PC-3 (cell line): ENCODE measurements around the gene GPR137B. TPM values are rescaled to one million over a fixed set of nuclear protein-coding genes. Genes with fewer than 3 reads are reported as not detected.
A peak's percentile ranks its signal among the peaks of the same experiment; 100 is the strongest.

Experiments
- ATAC-seq: fragments of 200-7000 bp; cut with Tn5 transposase; 2 replicates; pipeline ENCODE4 v1.9.1; 2020; ENCODE audit warnings: mild to moderate bottlenecking, moderate library complexity
- BruUV-seq: library from RNA; stranded (reverse); fragments of 400-500 nt; replicated peaks from 2 replicates; lab custom pipeline; 2021; lab: Mats Ljungman, UMichigan
- CTCF ChIA-PET: fragments of 300-600 bp; sonication (Branson Sonifier 250); formaldehyde crosslinking; loops from one replicate; lab custom pipeline; 2022; ENCODE audit warnings: antibody characterized with exemption; lab: Charles Lee
- POLR2A ChIA-PET: fragments of 300-600 bp; sonication (Branson Sonifier 250); formaldehyde crosslinking; loops from one replicate; lab custom pipeline; 2022; ENCODE audit warnings: antibody characterized with exemption; ENCODE audit not compliant: unreplicated experiment; lab: Charles Lee
- DNase-seq: peaks from one replicate; pipeline ENCODE4 v3.0.0-alpha.2; 2015
- H2AFZ ChIP-seq: fragments of 300-600 bp; sonication (generic); 2 replicates; pipeline ENCODE4 v1.6.0; 2016; ENCODE audit warnings: antibody characterized with exemption, low read length
- H3F3A ChIP-seq: fragments of 300-600 bp; sonication (generic); one replicate; pipeline ENCODE4 v1.6.0; 2017; ENCODE audit warnings: antibody characterized with exemption, low read length, control low read depth, mild to moderate bottlenecking; ENCODE audit not compliant: unreplicated experiment
- H3K27ac ChIP-seq: fragments of 300-600 bp; sonication (generic); 2 replicates; pipeline ENCODE4 v1.5.1; 2016; ENCODE audit warnings: mild to moderate bottlenecking, low read length
- H3K27me3 ChIP-seq: fragments of 300-600 bp; sonication (generic); 2 replicates; pipeline ENCODE4 v1.6.1; 2016; ENCODE audit warnings: low read length, mixed read lengths
- H3K36me3 ChIP-seq: fragments of 300-600 bp; sonication (generic); 2 replicates; pipeline ENCODE4 v1.6.1; 2016; ENCODE audit warnings: low read depth, mixed run types, low read length, mixed read lengths
- H3K4me1 ChIP-seq: fragments of 300-600 bp; sonication (generic); 2 replicates; pipeline ENCODE4 v1.5.1; 2016; ENCODE audit warnings: low read length; ENCODE audit not compliant: insufficient read depth
- H3K4me2 ChIP-seq: fragments of 300-600 bp; sonication (generic); 2 replicates; pipeline ENCODE4 v1.6.0; 2016; ENCODE audit warnings: low read length
- H3K4me3 ChIP-seq: fragments of 300-600 bp; sonication (generic); 2 replicates; pipeline ENCODE4 v1.5.1; 2016; ENCODE audit warnings: mild to moderate bottlenecking, low read length, mixed read lengths
- H3K79me2 ChIP-seq: fragments of 300-600 bp; sonication (generic); 2 replicates; pipeline ENCODE4 v1.6.1; 2017; ENCODE audit warnings: low read length, mixed read lengths
- H3K9ac ChIP-seq: fragments of 300-600 bp; sonication (generic); 2 replicates; pipeline ENCODE4 v1.6.0; 2016; ENCODE audit warnings: mild to moderate bottlenecking, low read length
- H3K9me2 ChIP-seq: fragments of 300-600 bp; sonication (generic); replicated peaks from 2 replicates; pipeline ENCODE4 v1.6.1; 2016; ENCODE audit warnings: mixed run types, low read length, mixed read lengths
- H3K9me3 ChIP-seq: fragments of 300-600 bp; sonication (generic); 2 replicates; pipeline ENCODE4 v1.6.1; 2016; ENCODE audit warnings: low read length, mixed read lengths
- H4K20me1 ChIP-seq: fragments of 300-600 bp; sonication (generic); 2 replicates; pipeline ENCODE4 v1.6.1; 2016; ENCODE audit warnings: low read length, mixed read lengths
- CTCF ChIP-seq: fragments of 300-600 bp; sonication (generic); conservative IDR thresholded peaks from 2 replicates; pipeline ENCODE4 v1.5.1; 2017; ENCODE audit warnings: antibody characterized with exemption, low read depth, mild to moderate bottlenecking, low read length
- EZH2 ChIP-seq: fragments of 300-600 bp; sonication (generic); IDR thresholded peaks from one replicate; pipeline ENCODE4 v1.6.1; 2017; ENCODE audit warnings: antibody characterized with exemption, mild to moderate bottlenecking, low read length; ENCODE audit not compliant: unreplicated experiment
- EZH2phosphoT487 ChIP-seq: fragments of 300-600 bp; sonication (generic); IDR thresholded peaks from 2 replicates; pipeline ENCODE4 v1.6.1; 2018; ENCODE audit warnings: mild to moderate bottlenecking, antibody characterized with exemption, low read length, borderline replicate concordance
- intact Hi-C: fragments of 100-400 bp; cut with micrococcal nuclease; formaldehyde crosslinking; loops from 2 replicates; pipeline ENCODE4 v1.9.0; 2023
- total RNA-seq: library from RNA; depleted of rRNA; stranded (reverse); fragments of >200 nt; gene quantifications from 2 replicates; pipeline ENCODE4 v1.2.3, GENCODE V29; 2014

GPR137B gene
- total RNA-seq, 1 experiment from 2014 or later, result 2.3 TPM

DNA sequence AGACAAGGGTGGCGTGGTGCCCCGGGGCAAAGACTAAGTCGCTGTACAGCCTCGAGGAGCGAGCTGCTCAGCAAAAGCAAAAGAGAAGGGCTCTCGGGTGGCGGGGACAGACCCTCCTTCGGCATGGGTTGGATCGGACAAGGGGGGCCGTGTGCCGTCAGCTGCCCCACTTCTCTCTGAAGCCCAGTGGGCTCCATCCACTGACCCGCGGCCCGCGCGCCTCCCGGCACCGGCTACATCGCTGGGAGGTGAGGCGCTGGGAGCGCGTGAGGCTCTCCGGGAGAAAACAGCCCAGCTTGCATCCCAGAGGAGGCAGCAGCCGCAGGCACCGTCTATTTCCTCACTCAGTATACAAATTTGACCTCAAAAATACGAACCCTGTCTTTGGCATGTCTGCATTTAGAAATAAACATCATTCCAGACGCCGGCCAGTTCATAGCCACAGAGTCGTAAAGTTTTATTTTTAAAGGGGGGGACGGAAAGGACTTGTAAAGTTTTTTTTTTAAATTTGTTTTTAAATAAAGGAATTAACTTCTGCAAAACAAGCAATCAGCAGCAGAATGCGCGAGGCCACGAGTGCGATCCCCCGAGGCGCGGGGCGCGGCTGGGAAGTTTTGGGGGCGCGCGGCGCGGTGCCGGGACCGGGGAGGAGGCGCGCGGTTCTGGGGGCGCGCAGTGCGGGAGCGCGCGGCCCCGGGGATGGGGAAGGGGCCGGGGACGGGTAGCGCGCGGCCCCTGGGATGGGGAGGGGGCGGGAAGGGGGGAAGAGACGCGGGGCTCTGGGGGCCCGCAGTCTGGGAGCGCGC is 689 bp upstream of the GPR137B start:
- peak overlapping the region; percentile 91 for H2AFZ ChIP-seq
- BruUV-seq, result no TSS peak
- H3K79me2 ChIP-seq, result no peaks in the 10 kb centered on the region
- H3K4me2 ChIP-seq, result peak overlapping the region; percentile 96
- ChIA-PET CTCF (no interaction called here), POLR2A (no interaction called here)
- no peaks in the 10 kb centered on the region for H3K36me3 ChIP-seq
- H3K9me3 ChIP-seq, result no peaks in the 10 kb centered on the region
- H3K4me1 ChIP-seq, result peaks cover 8% of the 10 kb centered on the region; the same call in 1 of the 2 replicates
- no peak overlapping the region for H3K27ac ChIP-seq
- H3K4me3 ChIP-seq, result peak overlapping the region; percentile 77
- H3K27me3 ChIP-seq, result no peaks in the 10 kb centered on the region
- H3F3A ChIP-seq, result no peaks in the 10 kb centered on the region
- no peak overlapping the region; the same call in 1 of the 2 replicates for H3K9ac ChIP-seq
- H3K9me2 ChIP-seq, result no peaks in the 10 kb centered on the region
- DNase-seq (peak; percentile 31), ATAC-seq (peak; percentile 42)
- no peaks in the 10 kb centered on the region for H4K20me1 ChIP-seq
- TF ChIP-seq CTCF (no peak), EZH2 (no peak), EZH2phosphoT487 (no peak)
- intact Hi-C loops, result no loop called here

- Histone ChIP-seq H3K27me3 (no peaks in the 10 kb centered on the region), H3K27ac (no peak overlapping the region), H3K4me3 (peak overlapping the region; percentile 67), H2AFZ (peak overlapping the region; percentile 76; the same call in 1 of the 2 replicates), H3K9ac (peak overlapping the region; percentile 26; the same call in 1 of the 2 replicates), H3K36me3 (no peaks in the 10 kb centered on the region), H4K20me1 (no peaks in the 10 kb centered on the region), H3F3A (no peaks in the 10 kb centered on the region), H3K9me3 (no peaks in the 10 kb centered on the region), H3K4me2 (peak overlapping the region; percentile 80), H3K9me2 (no peaks in the 10 kb centered on the region), H3K79me2 (no peaks in the 10 kb centered on the region), H3K4me1 (peaks cover 8% of the 10 kb centered on the region; the same call in 1 of the 2 replicates)
- CTCF ChIA-PET, result interaction anchor here (0.7 kb wide), 1 partner anchor 142 kb away, joined by 4 read pairs; no protein-coding TSS in a partner anchor
- POLR2A ChIA-PET, result no interaction called here
- ATAC-seq (peak; percentile 35), DNase-seq (peak; percentile 9)
- intact Hi-C loops, result no loop called here
- TSS peak; percentile 38 for BruUV-seq
- no peak for TF ChIP-seq EZH2
- TF ChIP-seq CTCF, result no peak
- TF ChIP-seq EZH2phosphoT487, result no peak
Observed at GRCh38 chr1:236143104-236143948, 987 bp downstream of the GPR137B start.
